Uterus (tissue), 4 donors: ENCODE results near the gene PRR19. TPM values are rescaled to one million over a fixed set of nuclear protein-coding genes. Genes with fewer than 3 reads are reported as not detected.
A peak's percentile ranks its signal among the peaks of the same experiment; 100 is the strongest.

ENCODE experiments used
- DNase-seq, 2 donors: peaks; one replicate each; pipeline ENCODE4 v3.0.0-alpha.2; 2019 to 2020
- H3K27ac ChIP-seq, 2 donors: fragments of 200-600 bp; sonication (generic); 1 replicate in 1 of 2; 2 replicates in 1 of 2; pipeline ENCODE4 v1.5.1; 2016 to 2018
- H3K27me3 ChIP-seq, 2 donors: fragments of 200-600 bp; sonication (generic); one replicate each; pipeline ENCODE4 v1.5.1; 2018 to 2019; ENCODE audit warnings: control low read depth in 1 of 2
- H3K36me3 ChIP-seq, 2 donors: fragments of 200-600 bp; sonication (generic); one replicate each; pipeline ENCODE4 v1.5.1; 2019; ENCODE audit warnings: control low read depth in 1 of 2
- H3K4me1 ChIP-seq, 2 donors: fragments of 200-600 bp; sonication (generic); one replicate each; pipeline ENCODE4 v1.5.1; 2018 to 2019; ENCODE audit warnings: control low read depth in 1 of 2
- H3K4me3 ChIP-seq, 2 donors: fragments of 200-600 bp; sonication (generic); 1 replicate in 1 of 2; 2 replicates in 1 of 2; pipeline ENCODE4 v1.5.1; 2018 to 2019; ENCODE audit warnings: mild to moderate bottlenecking in 1 of 2
- H3K9me3 ChIP-seq, 2 donors: fragments of 200-600 bp; sonication (generic); one replicate each; pipeline ENCODE4 v1.5.1; 2019; ENCODE audit warnings: control low read depth in 1 of 2
- CTCF ChIP-seq, 4 experiments: fragments of 200-600 bp in 2 of 4; fragments of 450-650 bp in 2 of 4; sonication (generic) in 2 of 4; IDR thresholded peaks; one replicate each; pipeline ENCODE4 v1.5.1; 2016 to 2019; ENCODE audit warnings: antibody characterized with exemption in 4 of 4, mild to moderate bottlenecking in 2 of 4, moderate library complexity in 1 of 4
- POLR2A ChIP-seq, 2 donors: fragments of 450-650 bp; IDR thresholded peaks; one replicate each; pipeline ENCODE4 v1.6.1; 2016; ENCODE audit warnings: antibody characterized with exemption in 2 of 2, mild to moderate bottlenecking in 1 of 2, moderate library complexity in 1 of 2
- intact Hi-C: fragments of 100-400 bp; cut with DNase I; formaldehyde crosslinking; loops from one replicate; pipeline ENCODE4 v1.15.1; 2023; ENCODE audit warnings: low total_unique reads
- total RNA-seq, 4 donors: library from RNA; depleted of rRNA in 3 of 4; stranded (reverse); fragments of >200 nt in 3 of 4; gene quantifications; one replicate each; pipeline versions ENCODE4 v1.1.0 to v1.2.4, GENCODE V29; 2014 to 2023
- donor health status: DM: yes; HTN: yes; CAD: no.

The PRR19 gene
- total RNA-seq, 4 donors from 2014 or later: 0.14 TPM; not detected in 3

- Histone ChIP-seq H3K27ac (no peak overlapping the region), H3K9me3 (no peaks in the 10 kb centered on the region), H3K36me3 (no peaks in the 10 kb centered on the region), H3K27me3 (no peaks in the 10 kb centered on the region), H3K4me3 (no peak overlapping the region), H3K4me1 (peaks cover 0 to 23% of the 10 kb centered on the region in 2 donors)
- no peak for DNase-seq
- TF ChIP-seq CTCF (IDR thresholded peaks at IDR 0.05): no peak
- TF ChIP-seq POLR2A (IDR thresholded peaks at IDR 0.05): no peak
- intact Hi-C loops: no loop called here
These were observed 12.9 kb upstream of the PRR19 start for GRCh38 chr19:42288881-42289555.

DNA sequence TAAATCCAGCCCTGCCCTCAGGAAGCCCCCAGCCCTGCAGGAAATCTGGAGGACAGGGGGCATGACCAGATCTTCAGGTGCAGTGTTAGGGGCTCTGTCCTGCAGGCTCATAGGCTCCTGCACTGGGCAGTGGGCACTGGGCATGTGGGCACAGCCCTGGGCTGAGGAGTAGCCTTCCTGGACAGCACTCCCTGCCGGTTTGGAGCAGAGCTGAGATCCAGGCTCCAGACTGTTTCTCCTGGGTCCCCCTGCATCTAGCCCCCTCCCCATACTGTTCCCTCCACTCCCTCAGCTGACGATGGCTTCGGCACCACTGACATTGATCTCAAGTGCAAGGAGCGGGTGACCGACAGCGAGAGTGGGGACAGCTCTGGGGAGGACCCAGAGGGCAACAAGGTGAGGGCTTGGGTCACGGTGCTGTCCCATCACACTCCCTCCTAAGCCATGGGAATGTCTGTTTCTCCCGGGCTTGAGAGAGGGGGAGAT, 12.3 kb upstream of the PRR19 start:
- intact Hi-C loops: loop anchor here (5.0 kb wide), 1 partner anchor 42 kb away; no protein-coding TSS in a partner anchor
- Histone ChIP-seq H3K9me3 (no peaks in the 10 kb centered on the region), H3K4me1 (peaks cover 0 to 22% of the 10 kb centered on the region in 2 donors), H3K27ac (no peak overlapping the region), H3K36me3 (no peaks in the 10 kb centered on the region), H3K27me3 (no peaks in the 10 kb centered on the region), H3K4me3 (no peak overlapping the region)
- no peak for DNase-seq
- TF ChIP-seq POLR2A (IDR thresholded peaks at IDR 0.05) (no peak), CTCF (IDR thresholded peaks at IDR 0.05) (no peak)

- no peak for TF ChIP-seq POLR2A (IDR thresholded peaks at IDR 0.05)
- TF ChIP-seq CTCF (IDR thresholded peaks at IDR 0.05): no peak
- Histone ChIP-seq H3K36me3 (no peaks in the 10 kb centered on the region), H3K4me3 (no peak overlapping the region), H3K4me1 (peaks cover 0 to 17% of the 10 kb centered on the region in 2 donors), H3K27ac (no peak overlapping the region), H3K9me3 (no peaks in the 10 kb centered on the region), H3K27me3 (no peaks in the 10 kb centered on the region)
- DNase-seq: no peak
- intact Hi-C loops: loop anchor here (5.0 kb wide), 1 partner anchor 43 kb away; no protein-coding TSS in a partner anchor
These were observed 11.8 kb upstream of the PRR19 start for GRCh38 chr19:42290136-42290522.

DNA sequence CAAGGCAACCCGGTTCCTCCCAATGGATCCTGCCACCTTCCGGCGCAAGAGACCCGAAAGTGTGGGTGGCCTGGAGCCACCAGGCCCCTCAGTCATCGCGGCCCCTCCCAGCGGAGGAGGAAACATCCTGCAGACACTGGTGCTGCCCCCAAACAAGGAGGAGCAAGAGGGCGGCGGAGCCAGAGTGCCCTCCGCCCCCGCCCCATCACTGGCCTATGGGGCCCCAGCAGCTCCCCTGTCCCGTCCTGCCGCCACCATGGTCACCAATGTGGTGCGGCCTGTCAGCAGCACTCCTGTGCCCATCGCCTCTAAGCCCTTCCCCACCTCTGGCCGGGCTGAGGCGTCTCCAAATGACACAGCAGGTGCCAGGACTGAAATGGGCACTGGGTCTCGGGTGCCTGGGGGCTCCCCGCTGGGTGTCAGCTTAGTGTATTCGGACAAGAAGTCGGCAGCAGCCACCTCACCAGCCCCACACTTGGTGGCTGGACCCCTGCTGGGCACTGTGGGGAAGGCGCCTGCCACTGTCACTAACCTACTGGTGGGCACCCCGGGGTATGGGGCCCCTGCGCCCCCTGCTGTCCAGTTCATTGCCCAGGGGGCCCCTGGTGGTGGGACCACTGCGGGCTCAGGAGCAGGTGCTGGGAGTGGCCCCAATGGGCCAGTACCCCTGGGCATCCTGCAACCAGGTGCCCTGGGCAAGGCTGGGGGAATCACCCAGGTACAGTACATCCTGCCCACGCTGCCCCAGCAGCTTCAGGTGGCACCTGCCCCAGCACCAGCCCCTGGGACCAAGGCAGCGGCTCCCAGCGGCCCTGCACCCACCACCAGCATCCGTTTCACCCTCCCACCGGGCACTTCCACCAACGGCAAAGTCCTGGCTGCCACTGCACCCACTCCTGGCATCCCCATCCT, 11.2 kb upstream of the PRR19 start:
- Histone ChIP-seq H3K27me3 (no peaks in the 10 kb centered on the region), H3K4me3 (no peak overlapping the region), H3K4me1 (peaks cover 0 to 11% of the 10 kb centered on the region in 2 donors), H3K36me3 (no peaks in the 10 kb centered on the region), H3K27ac (no peak overlapping the region), H3K9me3 (no peaks in the 10 kb centered on the region)
- intact Hi-C loops: loop anchor here (5.0 kb wide), 1 partner anchor 43 kb away; no protein-coding TSS in a partner anchor
- DNase-seq: peak in 1 of 2 donors; percentile 28
- TF ChIP-seq POLR2A (IDR thresholded peaks at IDR 0.05) (no peak), CTCF (IDR thresholded peaks at IDR 0.05) (peak in 2 of 4 experiments; percentile 32)
